Measurements from ENCODE around the gene HYCC2. TPM values are rescaled to one million over a fixed set of nuclear protein-coding genes. Genes with fewer than 3 reads are reported as not detected.

HYCC2 gene
- polyA plus RNA-seq, 2 of the 4 experiments (the other 2 are of a cell fraction) = 3.0 to 5.8 TPM

DNA sequence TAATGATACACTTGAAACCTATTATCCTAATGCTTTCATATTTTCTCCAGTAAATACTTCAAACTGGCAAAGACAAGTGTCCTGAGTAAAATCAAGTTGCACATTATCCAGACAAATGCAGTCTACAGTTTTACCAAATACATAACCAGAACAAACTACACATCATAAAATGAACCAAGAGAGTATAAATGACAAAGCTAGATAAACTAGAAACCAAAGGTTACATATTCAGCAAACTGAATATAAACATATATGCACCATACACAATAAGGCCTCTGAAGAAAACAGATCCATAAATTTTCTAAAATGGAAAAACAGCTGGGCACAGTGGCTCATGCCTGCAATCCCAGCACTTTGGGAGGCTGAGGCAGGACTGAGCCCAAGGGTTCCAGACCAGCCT is 47.0 kb downstream of the HYCC2 start:
- no peak for ATAC-seq
- ChIA-PET CTCF (no interaction called here), POLR2A (no interaction called here)
- Histone ChIP-seq H3K4me3 (no peak overlapping the region), H3K9me3 (no peaks in the 10 kb centered on the region), H3K27ac (no peak overlapping the region), H3K4me1 (no peaks in the 10 kb centered on the region), H3K4me2 (no peak overlapping the region)
- no peak for FAIRE-seq
- TF ChIP-seq CHD2 (IDR thresholded peaks at IDR 0.05; ENCODE audit: low read length, partially characterized antibody) (no peak), HEYL (CRISPR knock-in tag; IDR thresholded peaks at IDR 0.05) (no peak), EP300 (IDR thresholded peaks at IDR 0.05) (no peak), RFX5 (IDR thresholded peaks at IDR 0.05) (no peak), CBX8 (IDR thresholded peaks at IDR 0.05) (no peak)
- DNase-seq (ENCODE audit: low read depth in 1 of 2, low spot score in 1 of 2) = no peak

DNA sequence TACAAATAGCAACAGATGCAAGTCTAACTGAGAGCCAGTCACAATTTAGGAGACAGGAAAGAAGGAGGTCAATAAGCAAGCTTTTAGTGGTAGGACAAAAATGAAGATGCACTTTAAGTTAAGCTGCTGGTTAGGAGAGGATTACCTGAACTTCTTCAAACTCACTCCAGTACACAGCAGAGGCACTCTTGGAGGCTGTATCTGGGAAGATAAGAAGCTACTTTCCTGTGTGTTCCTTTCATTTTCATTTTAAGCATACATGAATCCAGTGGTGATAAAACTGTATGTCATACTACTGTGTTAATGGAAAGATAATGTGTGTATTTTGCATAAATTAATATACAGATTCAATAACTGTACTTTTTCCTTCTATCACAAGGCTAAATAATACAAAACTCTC is 49.6 kb downstream of the HYCC2 start:
- TF ChIP-seq, protein P1, sequence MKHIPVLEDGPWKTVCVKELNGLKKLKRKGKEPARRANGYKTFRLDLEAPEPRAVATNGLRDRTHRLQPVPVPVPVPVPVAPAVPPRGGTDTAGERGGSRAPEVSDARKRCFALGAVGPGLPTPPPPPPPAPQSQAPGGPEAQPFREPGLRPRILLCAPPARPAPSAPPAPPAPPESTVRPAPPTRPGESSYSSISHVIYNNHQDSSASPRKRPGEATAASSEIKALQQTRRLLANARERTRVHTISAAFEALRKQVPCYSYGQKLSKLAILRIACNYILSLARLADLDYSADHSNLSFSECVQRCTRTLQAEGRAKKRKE (CRISPR knock-in tag; IDR thresholded peaks at IDR 0.05; ENCODE audit: low read depth) = no peak
- TF ChIP-seq REST (IDR thresholded peaks at IDR 0.05) (no peak), CBX8 (IDR thresholded peaks at IDR 0.05) (no peak), EHMT2 (IDR thresholded peaks at IDR 0.05; ENCODE audit: low read depth) (no peak), HOXB13 (CRISPR knock-in tag; IDR thresholded peaks at IDR 0.05; ENCODE audit: low read depth) (no peak), BHLHE40 (IDR thresholded peaks at IDR 0.05; ENCODE audit: low read depth, low read length) (no peak), EHF (CRISPR knock-in tag; IDR thresholded peaks at IDR 0.05) (no peak), HEYL (CRISPR knock-in tag; IDR thresholded peaks at IDR 0.05) (no peak)
- no peak overlapping the region for H3K4me3 ChIP-seq
- no peaks in the 10 kb centered on the region for H3K4me1 ChIP-seq
- H3K4me2 ChIP-seq = no peak overlapping the region
- ATAC-seq (no peak), DNase-seq (ENCODE audit: low read depth in 1 of 2, low spot score in 1 of 2) (no peak), FAIRE-seq (no peak)
- POLR2A ChIA-PET = no interaction called here
- no peaks in the 10 kb centered on the region for H3K9me3 ChIP-seq
- H3K27ac ChIP-seq = no peak overlapping the region
- CTCF ChIA-PET = interaction anchor here (1.0 to 1.8 kb wide), 5 partner anchors 9 to 136 kb away, joined by 3 to 5 read pairs (median 3); no protein-coding TSS in a partner anchor

Small RNA genes lying within 50 kb of the gene (small RNA-seq; reads per million reads assigned to genes)
- 0 reads per million in 6 experiments for gene RNU6-1206P

Other genes starting within 250 kb of the HYCC2 start
- 85.4 and 88.3 TPM in 2 replicates for gene CLK1, start 207.0 kb downstream of the HYCC2 start, polyA plus RNA-seq (2011; rRNA removed)
- gene CLK1, start 207.0 kb downstream of the HYCC2 start, polyA plus RNA-seq (2017; fragmentation: RNase III; extraction: RNeasy Plus Mini Kit Qiagen cat#74134 plus additional on column Dnase treatment) = 35.5 to 39.8 TPM (median 36.5 TPM) in 3 replicates
- 62.6 and 75.6 TPM in 2 replicates for gene PPIL3, start 182.6 kb downstream of the HYCC2 start, polyA plus RNA-seq (2011; rRNA removed)
- gene PPIL3, start 182.6 kb downstream of the HYCC2 start, polyA plus RNA-seq (2017; fragmentation: RNase III; extraction: RNeasy Plus Mini Kit Qiagen cat#74134 plus additional on column Dnase treatment) = 27.5 to 30.3 TPM (median 29.0 TPM) in 3 replicates
- gene NIF3L1, start 182.3 kb downstream of the HYCC2 start, polyA plus RNA-seq (2011; rRNA removed) = 103 and 127 TPM in 2 replicates
- 47.0 to 49.5 TPM (median 47.3 TPM) in 3 replicates for gene NIF3L1, start 182.3 kb downstream of the HYCC2 start, polyA plus RNA-seq (2017; fragmentation: RNase III; extraction: RNeasy Plus Mini Kit Qiagen cat#74134 plus additional on column Dnase treatment)
- 20.9 and 23.3 TPM in 2 replicates for gene ORC2, start 108.0 kb downstream of the HYCC2 start, polyA plus RNA-seq (2011; rRNA removed)
- gene ORC2, start 108.0 kb downstream of the HYCC2 start, polyA plus RNA-seq (2017; fragmentation: RNase III; extraction: RNeasy Plus Mini Kit Qiagen cat#74134 plus additional on column Dnase treatment) = 20.7 to 24.5 TPM (median 22.9 TPM) in 3 replicates
- gene NDUFB3, start 330 bp upstream of the HYCC2 start, polyA plus RNA-seq (2011; rRNA removed) = 103 and 162 TPM in 2 replicates
- gene NDUFB3, start 330 bp upstream of the HYCC2 start, polyA plus RNA-seq (2017; fragmentation: RNase III; extraction: RNeasy Plus Mini Kit Qiagen cat#74134 plus additional on column Dnase treatment) = 220 to 232 TPM (median 223 TPM) in 3 replicates
- 64.0 and 89.4 TPM in 2 replicates for gene CFLAR, start 44.5 kb upstream of the HYCC2 start, polyA plus RNA-seq (2011; rRNA removed)
- gene CFLAR, start 44.5 kb upstream of the HYCC2 start, polyA plus RNA-seq (2017; fragmentation: RNase III; extraction: RNeasy Plus Mini Kit Qiagen cat#74134 plus additional on column Dnase treatment) = 56.5 to 64.0 TPM (median 56.5 TPM) in 3 replicates
- gene CASP10, start 111.5 kb upstream of the HYCC2 start, polyA plus RNA-seq (2011; rRNA removed) = 6.5 and 6.8 TPM in 2 replicates
- 2.6 to 3.0 TPM (median 2.8 TPM) in 3 replicates for gene CASP10, start 111.5 kb upstream of the HYCC2 start, polyA plus RNA-seq (2017; fragmentation: RNase III; extraction: RNeasy Plus Mini Kit Qiagen cat#74134 plus additional on column Dnase treatment)
- 57.9 and 65.2 TPM in 2 replicates for gene CASP8, start 188.9 kb upstream of the HYCC2 start, polyA plus RNA-seq (2011; rRNA removed)
- 39.0 to 40.2 TPM (median 40.0 TPM) in 3 replicates for gene CASP8, start 188.9 kb upstream of the HYCC2 start, polyA plus RNA-seq (2017; fragmentation: RNase III; extraction: RNeasy Plus Mini Kit Qiagen cat#74134 plus additional on column Dnase treatment)

Data from A549 (cell line).